NOMO-1 (cell line): Measurements from ENCODE around the gene NOCT.
"Not testable (repeated sequence)": the region's sequence is repeated elsewhere in the genome, so short reads cannot be mapped to it uniquely, and the experiment has no call there.

ENCODE experiments used
- DNase-seq, 2 experiments: peaks; one replicate each; lab custom pipeline; 2025; ENCODE audit not compliant: unreplicated experiment in 2 of 2; lab: John Stamatoyannopoulos, UW

The NOCT gene

GRCh38 chr4:139008278-139008677 lies 7.3 kb upstream of the NOCT start:
- DNase-seq = not testable (repeated sequence)

- no peak for DNase-seq
These were observed 5.9 kb upstream of the NOCT start for GRCh38 chr4:139009702-139010101.

DNA sequence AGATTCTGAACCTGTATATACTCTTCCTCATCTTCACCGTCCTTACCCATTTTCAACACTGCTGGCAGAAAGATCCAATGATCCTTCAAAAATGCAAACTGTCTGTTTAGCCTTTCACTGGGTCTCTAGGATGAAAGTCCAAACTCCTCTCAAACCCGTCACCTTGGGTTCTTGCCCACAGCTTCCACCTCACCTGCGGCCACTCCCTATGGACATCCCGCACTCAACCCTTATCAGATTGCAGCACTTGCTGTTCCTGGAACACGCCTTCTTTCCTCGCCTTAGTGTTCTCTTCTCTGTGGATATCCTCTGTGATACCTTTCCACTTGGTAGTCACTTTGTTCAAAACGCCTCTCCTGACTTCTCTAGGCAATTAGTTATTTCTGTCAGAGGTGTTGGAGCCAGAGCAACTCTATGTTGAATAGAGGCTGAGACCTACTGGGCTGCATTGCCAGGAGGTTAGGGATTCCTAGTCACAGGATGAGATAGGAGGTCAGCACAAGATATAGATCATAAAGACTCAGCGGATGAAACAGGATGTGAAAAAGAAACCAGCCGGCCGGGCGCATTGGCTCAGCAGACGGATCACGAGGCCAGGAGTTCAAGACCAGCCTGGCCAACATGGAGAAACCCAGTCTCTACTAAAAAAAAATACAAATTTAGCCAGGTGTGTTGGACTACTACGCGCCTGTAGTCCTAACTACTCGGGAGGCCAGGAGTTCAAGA lies 4.2 kb upstream of the NOCT start:
- no peak for DNase-seq

- peak in 1 of 2 experiments; percentile 11 for DNase-seq
These were observed 961 bp upstream of the NOCT start for GRCh38 chr4:139014371-139015268.

DNA sequence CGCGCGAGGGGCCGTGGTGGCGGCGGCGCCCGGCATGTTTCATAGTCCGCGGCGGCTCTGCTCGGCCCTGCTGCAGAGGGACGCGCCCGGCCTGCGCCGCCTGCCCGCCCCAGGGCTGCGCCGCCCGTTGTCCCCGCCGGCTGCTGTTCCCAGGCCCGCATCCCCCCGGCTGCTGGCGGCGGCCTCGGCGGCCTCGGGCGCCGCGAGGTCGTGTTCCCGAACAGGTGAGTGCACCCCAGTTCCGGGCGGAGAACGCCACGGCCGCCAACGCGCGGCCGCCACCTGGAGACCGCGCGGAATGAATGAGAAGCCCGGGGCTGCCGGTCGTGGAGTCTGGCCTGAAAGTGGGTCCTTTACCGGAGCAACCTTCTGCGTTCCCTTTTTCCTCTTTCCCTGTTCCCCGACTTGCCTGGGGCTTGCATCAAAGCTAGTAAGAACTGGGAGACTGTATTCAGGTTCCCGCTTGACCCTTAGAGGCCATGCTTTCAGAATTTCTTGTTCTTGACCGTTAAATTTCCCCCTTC lies 429 bp downstream of the NOCT start:
- DNase-seq = peak in 1 of 2 experiments; percentile 27

GRCh38 chr4:139017861-139018260 lies 2.3 kb downstream of the NOCT start:
- DNase-seq = no peak

GRCh38 chr4:139018501-139018900 lies 2.9 kb downstream of the NOCT start:
- no peak for DNase-seq

DNA sequence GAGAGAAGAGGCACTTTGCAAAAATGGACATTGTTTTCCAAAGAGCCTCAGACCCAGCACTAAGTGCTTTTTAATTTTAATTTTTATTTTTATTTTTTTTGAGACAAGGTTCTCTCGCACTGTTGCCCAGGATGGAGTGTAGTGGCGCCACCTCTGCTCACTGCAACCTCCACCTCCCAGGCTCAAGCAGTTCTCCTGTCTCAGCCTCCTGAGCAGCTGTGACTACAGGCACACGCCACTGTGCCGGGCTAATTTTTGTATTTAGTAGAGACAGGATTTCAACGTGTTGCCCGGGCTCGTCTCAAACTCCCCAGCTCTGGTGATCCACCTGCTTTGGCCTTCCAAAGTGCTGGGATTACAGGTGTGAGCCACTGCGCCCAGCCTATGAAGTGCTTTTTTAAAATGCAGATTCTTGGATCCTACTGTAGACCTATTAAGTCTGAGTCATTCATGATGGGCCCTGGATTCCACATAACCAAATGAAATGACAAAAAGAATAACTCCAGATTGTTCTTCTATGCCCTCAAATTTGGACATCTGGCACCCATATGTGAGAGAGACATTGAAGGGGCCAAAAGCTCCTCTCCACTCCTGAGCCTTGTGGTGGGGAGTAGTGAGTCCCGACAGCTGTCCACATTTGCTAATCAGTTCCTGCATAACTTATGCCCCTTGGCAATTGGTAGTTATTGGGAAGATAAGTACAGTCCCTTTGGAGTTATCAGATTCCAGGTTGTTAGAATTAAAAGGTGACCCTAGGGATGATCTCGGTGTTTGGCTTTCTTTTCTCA lies 3.6 kb downstream of the NOCT start:
- DNase-seq = no peak

DNA sequence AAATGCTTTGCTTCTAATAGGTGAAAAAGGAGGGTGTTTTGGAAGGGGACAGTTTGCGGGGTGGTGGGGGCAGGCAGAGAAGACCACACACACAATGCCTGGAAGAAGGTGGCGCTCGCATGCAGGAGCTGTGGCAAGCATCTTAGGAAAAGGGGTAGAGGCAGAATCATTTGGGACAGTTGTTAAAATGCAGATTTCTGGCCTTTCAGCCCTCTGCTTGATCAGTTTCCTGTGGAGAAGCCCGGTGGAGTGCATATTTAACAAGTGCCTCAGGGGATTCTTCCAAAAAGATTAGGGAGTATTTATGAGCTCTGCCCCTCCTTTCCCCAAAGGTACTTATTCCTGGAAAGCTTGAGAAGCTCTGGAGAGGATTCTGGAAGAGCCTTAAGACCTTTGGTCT lies 4.8 kb downstream of the NOCT start:
- no peak for DNase-seq

- not testable (repeated sequence) for DNase-seq
These were observed 5.5 kb downstream of the NOCT start for GRCh38 chr4:139021071-139021470.

DNA sequence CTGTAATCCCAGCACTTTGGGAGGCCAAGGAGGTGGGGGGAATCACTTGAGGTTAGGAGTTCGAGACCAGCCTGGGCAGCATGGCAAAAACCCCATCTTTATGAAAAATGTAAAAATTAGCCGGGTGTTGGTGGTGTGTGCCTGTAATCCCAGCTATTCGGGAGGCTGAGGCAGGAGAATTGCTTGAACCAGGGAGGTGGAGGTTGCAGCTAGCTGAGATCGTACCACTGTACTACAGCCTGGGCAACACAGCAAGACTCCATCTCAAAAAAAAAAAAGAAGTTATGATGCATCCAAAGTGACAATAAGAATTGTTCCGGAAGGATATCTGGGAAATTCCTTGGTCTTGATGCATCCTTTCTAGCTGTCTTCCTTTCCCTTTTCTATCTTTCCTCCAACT lies 7.3 kb downstream of the NOCT start:
- DNase-seq = no peak

DNA sequence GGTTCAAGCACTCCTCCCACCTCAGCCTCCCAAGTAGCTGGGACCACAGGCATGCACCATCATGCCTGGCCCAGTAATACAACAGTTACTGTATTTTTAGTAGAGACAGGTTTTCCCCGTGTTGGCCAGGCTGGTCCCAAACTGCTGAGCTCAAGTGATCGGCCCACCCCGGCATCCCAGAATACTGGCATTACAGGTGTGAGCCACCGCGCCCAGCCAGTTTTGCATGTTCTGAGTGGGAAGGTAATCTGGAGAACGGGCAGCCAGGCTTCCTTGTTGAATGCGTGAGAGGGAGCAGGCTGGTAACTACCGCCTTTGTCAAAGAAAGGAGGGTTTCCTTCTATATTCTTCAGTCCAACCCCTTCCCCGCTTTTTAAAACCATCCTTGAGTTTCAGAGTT lies 9.1 kb downstream of the NOCT start:
- DNase-seq = no peak

DNA sequence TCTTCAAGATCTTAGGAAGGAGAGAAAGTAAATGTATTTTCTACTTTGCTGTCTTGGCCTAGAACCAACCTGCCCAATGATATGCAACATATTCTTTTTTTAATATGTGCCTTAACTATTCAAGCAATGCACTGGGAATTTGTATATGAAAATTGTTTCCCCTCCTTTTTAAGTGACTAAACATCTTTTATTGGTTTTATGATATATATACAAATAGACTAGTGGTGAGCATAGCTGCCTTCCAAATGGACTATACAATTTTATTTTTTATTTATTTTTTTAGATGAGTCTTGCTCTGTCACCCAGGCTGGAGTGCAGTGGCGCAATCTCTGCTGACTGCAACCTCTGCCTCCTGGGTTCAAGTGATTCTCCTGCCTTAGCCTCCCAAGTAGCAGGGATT lies 10.3 kb downstream of the NOCT start:
- DNase-seq = no peak

- DNase-seq = no peak
These were observed 12.2 kb downstream of the NOCT start for GRCh38 chr4:139027776-139028175.

DNA sequence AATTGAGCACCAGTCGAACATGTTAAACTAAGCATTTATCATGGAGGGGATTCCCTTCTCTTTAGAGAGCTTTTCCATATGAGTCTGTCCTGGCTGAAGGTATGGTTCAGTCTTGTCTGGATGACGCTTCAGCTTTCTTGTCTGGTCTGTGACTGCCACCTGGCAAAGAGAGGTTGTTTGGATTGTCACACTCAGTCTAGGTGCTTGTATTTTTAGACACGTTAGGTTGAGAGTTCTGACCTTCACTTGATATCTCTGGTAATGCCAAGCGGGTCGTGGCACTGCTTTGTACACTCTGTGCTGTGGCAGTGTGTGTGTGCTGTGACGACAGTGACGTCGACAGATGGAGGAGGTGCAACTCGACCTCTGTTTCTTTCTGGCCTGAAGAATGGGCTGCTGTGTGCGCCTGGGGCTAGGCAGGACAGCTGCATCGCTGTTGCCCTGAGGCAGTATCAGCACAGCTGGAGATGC lies 12.6 kb downstream of the NOCT start:
- DNase-seq = no peak

DNA sequence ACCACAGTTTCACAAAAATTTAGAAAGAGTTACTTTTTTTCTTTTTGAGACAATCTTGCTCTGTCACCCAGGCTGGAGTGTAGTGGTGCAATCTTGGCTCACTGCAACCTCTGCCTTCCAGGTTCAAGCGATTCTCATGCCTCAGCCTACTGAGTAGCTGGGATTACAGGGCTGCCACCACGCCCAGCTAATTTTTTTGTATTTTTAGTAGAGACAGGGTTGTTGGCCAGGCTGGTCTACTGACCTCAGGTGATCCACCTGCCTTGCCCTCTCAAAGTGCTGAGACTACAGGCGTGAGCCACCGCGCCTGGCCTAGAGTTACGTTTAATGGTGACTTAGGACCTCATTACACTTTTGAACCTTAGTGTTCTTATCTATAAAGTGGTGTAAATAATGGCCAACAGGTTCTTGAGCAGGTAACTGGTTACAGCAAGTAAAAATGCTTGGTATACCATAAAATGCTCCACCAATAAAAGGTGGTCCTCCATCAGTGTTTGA lies 14.3 kb downstream of the NOCT start:
- not testable (repeated sequence) for DNase-seq

GRCh38 chr4:139030614-139031235 lies 15.1 kb downstream of the NOCT start:
- peak; percentile 14 to 68 for DNase-seq

DNA sequence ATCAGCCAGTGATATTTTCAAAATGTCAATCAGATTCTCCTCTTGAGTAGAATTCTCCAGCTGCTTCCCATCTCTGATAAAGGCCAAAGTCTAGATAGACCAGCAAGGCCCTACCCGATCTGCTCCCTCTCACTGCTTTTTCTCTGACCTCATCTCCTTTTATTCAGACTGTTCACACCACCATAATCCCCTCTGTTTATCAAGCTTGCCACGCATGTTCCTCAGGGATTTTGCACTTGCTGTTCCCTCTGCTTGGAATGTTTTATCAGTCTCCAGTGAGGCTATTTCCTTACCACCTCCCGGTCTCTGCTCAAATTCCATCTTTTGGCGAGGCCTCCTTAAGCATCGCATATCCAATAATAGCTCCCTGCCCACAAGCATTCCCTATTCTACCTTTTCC lies 20.1 kb downstream of the NOCT start:
- no peak for DNase-seq

DNA sequence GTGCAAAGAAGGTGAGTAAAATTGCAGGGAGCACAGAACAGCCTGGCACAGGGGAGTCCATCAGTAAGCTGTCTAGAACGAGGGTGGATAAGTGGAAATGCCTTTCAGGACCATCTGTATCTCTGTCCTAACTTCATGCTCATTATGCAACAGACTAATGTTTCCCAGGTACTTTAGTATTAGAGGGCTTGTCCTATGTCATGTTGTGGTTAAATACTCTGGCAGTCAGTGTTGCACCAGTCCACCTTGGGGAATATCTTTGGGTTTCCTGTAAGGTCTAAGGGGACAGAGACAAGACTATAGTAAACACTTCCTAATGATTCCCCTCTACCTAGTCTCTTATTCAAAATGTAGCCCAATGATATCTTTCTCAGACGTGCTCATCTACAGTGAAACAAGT lies 21.3 kb downstream of the NOCT start:
- no peak for DNase-seq

DNA sequence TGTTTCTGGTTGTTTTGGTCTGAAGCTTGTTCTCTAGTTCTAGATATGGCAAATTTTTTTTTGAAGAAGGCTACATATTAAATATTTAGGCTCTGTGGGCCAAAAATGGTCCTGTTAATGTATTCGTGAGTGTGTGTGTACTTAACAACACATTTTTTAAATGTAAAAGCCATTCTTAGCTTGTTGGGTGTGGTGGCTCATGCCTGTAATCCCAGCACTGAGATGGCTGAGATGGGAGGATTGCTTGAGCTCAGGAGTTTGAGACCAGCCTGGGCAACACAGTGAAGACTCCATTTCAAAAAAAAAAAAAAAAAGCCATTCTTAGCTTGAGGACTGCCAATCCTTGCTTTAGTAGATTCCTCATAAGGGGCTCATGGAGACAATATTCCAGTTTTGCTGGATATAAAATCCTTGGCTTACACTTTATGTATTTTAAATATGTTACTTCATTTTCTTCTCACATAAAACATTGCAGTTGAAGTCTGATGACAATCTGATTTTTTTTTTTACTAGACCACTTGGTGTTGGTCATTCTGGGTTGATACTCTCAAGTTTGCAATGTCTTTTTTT lies 23.4 kb downstream of the NOCT start:
- DNase-seq = no peak
